Cardiac muscle cell (in vitro differentiated cells and primary cell): ENCODE results near the gene NFAT5. TPM values are rescaled to one million over a fixed set of nuclear protein-coding genes. Genes with fewer than 3 reads are reported as not detected.
"Not testable (repeated sequence)": the region's sequence is repeated elsewhere in the genome, so short reads cannot be mapped to it uniquely, and the experiment has no call there.

Experiments used
- DNase-seq, 2 donors: peaks; one replicate each; pipeline versions ENCODE4 v3.0.0 to v3.0.0-alpha.2; 2010 to 2017; ENCODE audit warnings: low read depth in 1 of 2, low spot score in 1 of 2
- H3K27ac ChIP-seq: fragments of 200-600 bp; sonication (generic); 2 replicates; pipeline ENCODE4 v1.5.1; 2016
- H3K27me3 ChIP-seq: fragments of 200-600 bp; sonication (generic); 2 replicates; pipeline ENCODE4 v1.6.0; 2016; ENCODE audit warnings: control low read depth
- H3K36me3 ChIP-seq: fragments of 200-600 bp; sonication (generic); 2 replicates; pipeline ENCODE4 v1.5.1; 2016; ENCODE audit warnings: control low read depth
- H3K4me1 ChIP-seq: fragments of 200-600 bp; sonication (generic); 2 replicates; pipeline ENCODE4 v1.8.1; 2017; ENCODE audit warnings: low read depth, mild to moderate bottlenecking, mixed run types
- H3K4me3 ChIP-seq: fragments of 200-600 bp; sonication (generic); 2 replicates; pipeline ENCODE4 v1.5.1; 2016; ENCODE audit warnings: mild to moderate bottlenecking
- H3K9me3 ChIP-seq: fragments of 200-600 bp; sonication (generic); 2 replicates; pipeline ENCODE4 v1.5.1; 2017; ENCODE audit warnings: low read depth, mild to moderate bottlenecking, control low read depth
- CTCF ChIP-seq: IDR thresholded peaks from 2 replicates; pipeline ENCODE4 v1.5.1; 2012; ENCODE audit warnings: low read depth, mild to moderate bottlenecking, low read length
- polyA plus RNA-seq: library from polyadenylated mRNA; unstranded; fragments of >200 nt; fragmentation: Nextera tagmentation; extraction: Ambion mirVana; gene quantifications from 2 replicates; pipeline ENCODE4 v1.2.1, GENCODE V29; 2016
- total RNA-seq: library from RNA; depleted of rRNA; stranded (reverse); fragments of >200 nt; gene quantifications from 2 replicates; pipeline ENCODE4 v1.2.3, GENCODE V29; 2016

NFAT5 gene
- total and polyA plus RNA-seq, 2 experiments from 2014 or later, result 6.2 to 15.9 TPM

- no peak for DNase-seq
- Histone ChIP-seq H3K36me3 (no peaks in the 10 kb centered on the region), H3K4me1 (peaks cover 8% of the 10 kb centered on the region), H3K27me3 (no peaks in the 10 kb centered on the region), H3K9me3 (no peaks in the 10 kb centered on the region), H3K4me3 (no peak overlapping the region), H3K27ac (peak overlapping the region; percentile 15)
- no peak for TF ChIP-seq CTCF
Observed at GRCh38 chr16:69724414-69724873, 158.7 kb downstream of the NFAT5 start.

- no peak for TF ChIP-seq CTCF
- Histone ChIP-seq H3K27me3 (no peaks in the 10 kb centered on the region), H3K9me3 (no peaks in the 10 kb centered on the region), H3K4me1 (peaks cover 8% of the 10 kb centered on the region), H3K27ac (peak overlapping the region; percentile 15), H3K36me3 (no peaks in the 10 kb centered on the region), H3K4me3 (no peak overlapping the region)
- peak in 1 of 2 donors; percentile 35 for DNase-seq
Observed at GRCh38 chr16:69724981-69725479, 159.3 kb downstream of the NFAT5 start.

- TF ChIP-seq CTCF, result no peak
- Histone ChIP-seq H3K4me3 (peak overlapping the region; percentile 28), H3K9me3 (no peaks in the 10 kb centered on the region), H3K27me3 (no peaks in the 10 kb centered on the region), H3K36me3 (no peaks in the 10 kb centered on the region), H3K4me1 (peaks cover 8% of the 10 kb centered on the region), H3K27ac (no peak overlapping the region)
- DNase-seq, result no peak
Observed at GRCh38 chr16:69725480-69726312, 159.9 kb downstream of the NFAT5 start.

GRCh38 chr16:69726313-69727060 is 160.7 kb downstream of the NFAT5 start, which contains the start of gene NQO1:
TSS of gene NQO1 (minus strand) at chr16:69726560. CDS start at chr16:69726439, 121 bp downstream.
- H3K4me3 ChIP-seq, result peak within 1 kb of the TSS; percentile 28
- H3K27ac ChIP-seq, result peak within 1 kb of the TSS; percentile 71
- H3K27me3 ChIP-seq, result no peaks in the 10 kb centered on the region
- TF ChIP-seq CTCF, result no peak
- H3K36me3 ChIP-seq, result no peaks in the 10 kb centered on the region
- peaks cover 8% of the 10 kb centered on the region for H3K4me1 ChIP-seq
- no peaks in the 10 kb centered on the region for H3K9me3 ChIP-seq
- peak; percentile 93 to 99 for DNase-seq

GRCh38 chr16:69727916-69728270 is 162.1 kb downstream of the NFAT5 start:
- no peak overlapping the region for H3K27ac ChIP-seq
- no peak overlapping the region for H3K4me3 ChIP-seq

GRCh38 chr16:69729030-69729429 is 163.3 kb downstream of the NFAT5 start:
- not testable (repeated sequence) for H3K27ac ChIP-seq, H3K9me3 ChIP-seq, H3K36me3 ChIP-seq, H3K4me1 ChIP-seq, DNase-seq, H3K27me3 ChIP-seq, H3K4me3 ChIP-seq

More at GRCh38 chr16:69727916-69728270, 162.1 kb downstream of the NFAT5 start:
- Histone ChIP-seq H3K36me3 (no peaks in the 10 kb centered on the region), H3K9me3 (no peaks in the 10 kb centered on the region), H3K27me3 (no peaks in the 10 kb centered on the region), H3K4me1 (peaks cover 8% of the 10 kb centered on the region)
- DNase-seq, result no peak
- no peak for TF ChIP-seq CTCF

- not testable (repeated sequence) for H3K36me3 ChIP-seq, H3K9me3 ChIP-seq, H3K4me1 ChIP-seq, H3K27ac ChIP-seq, H3K4me3 ChIP-seq, DNase-seq, H3K27me3 ChIP-seq
Observed at GRCh38 chr16:69731280-69731679, 165.5 kb downstream of the NFAT5 start.
